GM23248 (cell line): ENCODE measurements around the gene ST6GALNAC6.

Source experiments
- EZH2 ChIP-seq: fragments of 200-600 bp; sonication (generic); IDR thresholded peaks from 2 replicates; pipeline ENCODE4 v1.6.1; 2018; ENCODE audit warnings: antibody characterized with exemption, mild to moderate bottlenecking; ENCODE audit not compliant: insufficient read depth, poor library complexity, severe bottlenecking
- EZH2phosphoT487 ChIP-seq: fragments of 200-600 bp; sonication (generic); IDR thresholded peaks from 2 replicates; pipeline ENCODE4 v1.6.1; 2018; ENCODE audit warnings: antibody characterized with exemption, moderate library complexity, mild to moderate bottlenecking, low read depth; ENCODE audit not compliant: insufficient read depth

- TF ChIP-seq EZH2 (no peak), EZH2phosphoT487 (no peak)
These were observed 9.2 kb upstream of the ST6GALNAC6 start for GRCh38 chr9:127908660-127908926.
